NCI-H2081 treated with DMSO at 0.1 percent for 48 hours (cell line): Measurements from ENCODE around the gene TMEM255A.
"Not testable (repeated sequence)": the region's sequence is repeated elsewhere in the genome, so short reads cannot be mapped to it uniquely, and the experiment has no call there.

Experiments
- DNase-seq: peaks from one replicate; lab custom pipeline; 2025; lab: John Stamatoyannopoulos, UW

Gene TMEM255A

GRCh38 chrX:120310861-120311726 lies at the start of gene TMEM255A:
Gene TMEM255A, minus strand, starts transcription at chrX:120311461. Its CDS starts 152 bp downstream, at chrX:120311309.
- DNase-seq = no peak

- no peak for DNase-seq
Observed at GRCh38 chrX:120358737-120359456, 47.6 kb upstream of the TMEM255A start.

GRCh38 chrX:120357186-120357585 lies 45.9 kb upstream of the TMEM255A start:
- no peak for DNase-seq

GRCh38 chrX:120356084-120356483 lies 44.8 kb upstream of the TMEM255A start:
- DNase-seq = no peak

- DNase-seq = no peak
Observed at GRCh38 chrX:120350450-120351138, 39.3 kb upstream of the TMEM255A start.

GRCh38 chrX:120344566-120344965 lies 33.3 kb upstream of the TMEM255A start:
- not testable (repeated sequence) for DNase-seq

GRCh38 chrX:120336899-120337298 lies 25.6 kb upstream of the TMEM255A start:
- no peak for DNase-seq

GRCh38 chrX:120335289-120335688 lies 24.0 kb upstream of the TMEM255A start:
- no peak for DNase-seq

GRCh38 chrX:120334603-120335002 lies 23.3 kb upstream of the TMEM255A start:
- no peak for DNase-seq

- no peak for DNase-seq
Observed at GRCh38 chrX:120334151-120334550, 22.9 kb upstream of the TMEM255A start.

- no peak for DNase-seq
Observed at GRCh38 chrX:120332394-120332793, 21.1 kb upstream of the TMEM255A start.

GRCh38 chrX:120331116-120331515 lies 19.9 kb upstream of the TMEM255A start:
- no peak for DNase-seq

GRCh38 chrX:120321520-120322281 lies 10.4 kb upstream of the TMEM255A start:
- no peak for DNase-seq

GRCh38 chrX:120318411-120318810 lies 7.2 kb upstream of the TMEM255A start:
- no peak for DNase-seq

- no peak for DNase-seq
Observed at GRCh38 chrX:120316587-120317283, 5.5 kb upstream of the TMEM255A start.

- DNase-seq = no peak
Observed at GRCh38 chrX:120315776-120316175, 4.5 kb upstream of the TMEM255A start.

GRCh38 chrX:120311727-120312063 lies 434 bp upstream of the TMEM255A start:
- DNase-seq = no peak

GRCh38 chrX:120309873-120310705 lies 1.2 kb downstream of the TMEM255A start:
- DNase-seq = no peak

- no peak for DNase-seq
Observed at GRCh38 chrX:120308959-120309872, 2.0 kb downstream of the TMEM255A start.
